GM12874 (cell line): ENCODE data around the gene GARS1.

Experiments used
- TF ChIP-seq, protein P1 (sequence below): IDR thresholded peaks from 2 replicates; pipeline ENCODE4 v1.5.1; 2011; ENCODE audit warnings: low read depth, mild to moderate bottlenecking, control low read depth, low read length, moderate library complexity; ENCODE audit not compliant: insufficient read depth

Gene GARS1

DNA sequence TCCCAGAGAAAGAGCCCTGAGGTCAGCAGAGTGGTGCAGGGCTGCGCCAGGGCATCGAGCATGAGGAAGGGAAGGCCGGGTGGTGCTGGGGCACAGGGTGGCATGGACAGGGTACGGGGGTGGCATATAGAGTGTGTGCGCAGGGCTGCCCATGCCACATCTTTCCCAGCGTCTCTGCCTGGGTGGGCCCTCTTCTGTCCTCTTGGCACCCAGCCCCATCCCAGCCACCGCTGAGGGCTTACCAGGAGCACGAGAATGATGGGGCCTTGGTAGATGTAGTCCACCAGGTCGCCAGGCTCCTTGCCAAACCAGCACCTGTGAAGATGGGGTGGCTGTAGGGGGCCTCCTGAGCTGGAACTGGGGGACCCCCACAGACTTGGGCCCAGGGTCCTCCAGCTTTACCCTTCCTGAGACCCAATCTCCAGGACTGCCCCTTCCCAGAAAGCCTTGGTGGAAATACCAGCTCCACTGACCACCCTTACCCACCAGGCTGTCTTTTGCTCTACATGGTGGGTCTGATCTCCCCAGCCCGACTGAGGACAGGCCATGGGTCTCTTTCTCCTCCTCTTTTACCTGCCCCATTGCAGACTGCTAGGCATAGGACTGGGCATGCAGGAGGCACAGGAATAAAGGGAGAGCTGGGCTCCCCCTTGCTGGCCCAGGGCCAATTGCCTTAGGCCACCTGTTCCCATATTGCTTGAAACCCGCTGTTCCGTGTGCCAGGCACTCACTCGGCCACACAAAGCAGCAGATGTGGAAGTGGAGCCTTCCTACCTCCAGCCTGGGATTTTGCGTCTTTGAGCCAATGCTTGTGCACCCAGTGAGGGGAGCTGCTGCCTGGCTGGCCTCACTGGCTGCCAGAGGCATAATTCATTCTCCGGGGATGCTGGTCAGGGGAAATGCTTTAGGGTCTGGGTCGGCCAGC, 65.9 kb downstream of the GARS1 start:
- TF ChIP-seq, protein P1, sequence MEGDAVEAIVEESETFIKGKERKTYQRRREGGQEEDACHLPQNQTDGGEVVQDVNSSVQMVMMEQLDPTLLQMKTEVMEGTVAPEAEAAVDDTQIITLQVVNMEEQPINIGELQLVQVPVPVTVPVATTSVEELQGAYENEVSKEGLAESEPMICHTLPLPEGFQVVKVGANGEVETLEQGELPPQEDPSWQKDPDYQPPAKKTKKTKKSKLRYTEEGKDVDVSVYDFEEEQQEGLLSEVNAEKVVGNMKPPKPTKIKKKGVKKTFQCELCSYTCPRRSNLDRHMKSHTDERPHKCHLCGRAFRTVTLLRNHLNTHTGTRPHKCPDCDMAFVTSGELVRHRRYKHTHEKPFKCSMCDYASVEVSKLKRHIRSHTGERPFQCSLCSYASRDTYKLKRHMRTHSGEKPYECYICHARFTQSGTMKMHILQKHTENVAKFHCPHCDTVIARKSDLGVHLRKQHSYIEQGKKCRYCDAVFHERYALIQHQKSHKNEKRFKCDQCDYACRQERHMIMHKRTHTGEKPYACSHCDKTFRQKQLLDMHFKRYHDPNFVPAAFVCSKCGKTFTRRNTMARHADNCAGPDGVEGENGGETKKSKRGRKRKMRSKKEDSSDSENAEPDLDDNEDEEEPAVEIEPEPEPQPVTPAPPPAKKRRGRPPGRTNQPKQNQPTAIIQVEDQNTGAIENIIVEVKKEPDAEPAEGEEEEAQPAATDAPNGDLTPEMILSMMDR, result no peak

DNA sequence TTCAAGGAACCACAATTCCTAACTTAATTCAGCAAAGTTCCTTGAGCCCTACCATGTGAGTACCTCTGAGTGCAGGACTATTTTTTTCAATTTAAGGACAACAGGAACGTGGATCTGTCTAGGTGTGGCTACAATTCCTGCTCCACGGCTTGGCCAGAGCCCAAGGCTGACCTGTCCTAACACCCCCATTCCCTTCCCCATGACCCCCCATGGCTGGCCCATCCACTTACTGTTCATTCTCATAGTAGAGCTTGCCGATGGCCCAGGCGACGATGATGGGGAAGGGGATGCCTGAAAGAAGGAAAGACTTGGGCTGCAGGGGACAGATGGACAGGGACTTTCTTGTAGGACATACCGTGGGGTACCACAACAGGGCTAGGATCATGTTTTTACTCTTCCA, 67.2 kb downstream of the GARS1 start:
- TF ChIP-seq, protein P1, result no peak

DNA sequence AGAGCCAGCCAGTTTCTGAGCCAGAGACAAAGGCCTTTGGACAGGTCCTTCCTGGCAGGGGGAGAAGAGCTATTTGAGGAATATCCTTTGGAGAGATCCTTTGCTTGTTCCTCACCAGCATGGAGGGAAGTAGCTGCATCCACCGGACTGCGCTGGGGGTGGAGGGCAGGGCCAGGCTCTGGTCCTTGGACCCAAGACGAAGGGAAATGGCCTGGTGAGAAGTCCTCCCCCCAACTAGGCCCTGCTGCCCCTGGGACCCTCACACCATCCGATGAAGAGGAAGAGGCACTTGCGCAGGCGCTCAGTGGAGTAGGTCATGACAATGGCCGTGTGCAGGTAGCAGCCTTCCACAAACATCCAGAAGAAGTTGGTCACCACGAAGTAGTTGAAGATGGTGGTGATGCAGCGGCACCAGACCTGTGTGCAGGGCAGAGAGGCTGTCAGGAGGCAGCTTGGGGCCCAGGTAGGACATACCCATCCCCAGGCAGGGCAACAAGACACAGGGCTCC, 67.8 kb downstream of the GARS1 start:
- TF ChIP-seq, protein P1, result no peak

DNA sequence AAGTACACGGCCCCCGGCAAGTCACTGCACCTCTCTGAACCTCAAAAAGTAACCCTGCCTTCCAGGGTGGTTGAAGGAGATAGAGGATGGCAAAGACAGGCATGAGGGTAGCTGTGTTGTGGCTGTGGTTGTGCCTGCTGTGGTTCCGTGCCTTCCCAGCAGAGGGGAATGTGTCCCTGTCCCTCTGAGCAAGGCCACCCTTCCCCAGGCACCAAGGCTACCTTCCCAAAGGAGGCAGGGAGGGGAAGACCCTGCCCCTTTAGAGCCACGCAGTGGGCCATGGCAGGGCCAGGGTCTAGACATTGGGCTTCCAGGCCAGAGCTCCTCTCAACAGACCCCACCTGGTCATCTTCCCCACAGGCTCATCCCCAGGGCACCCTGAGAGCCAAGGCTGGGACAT, 68.7 kb downstream of the GARS1 start:
- TF ChIP-seq, protein P1, result no peak

DNA sequence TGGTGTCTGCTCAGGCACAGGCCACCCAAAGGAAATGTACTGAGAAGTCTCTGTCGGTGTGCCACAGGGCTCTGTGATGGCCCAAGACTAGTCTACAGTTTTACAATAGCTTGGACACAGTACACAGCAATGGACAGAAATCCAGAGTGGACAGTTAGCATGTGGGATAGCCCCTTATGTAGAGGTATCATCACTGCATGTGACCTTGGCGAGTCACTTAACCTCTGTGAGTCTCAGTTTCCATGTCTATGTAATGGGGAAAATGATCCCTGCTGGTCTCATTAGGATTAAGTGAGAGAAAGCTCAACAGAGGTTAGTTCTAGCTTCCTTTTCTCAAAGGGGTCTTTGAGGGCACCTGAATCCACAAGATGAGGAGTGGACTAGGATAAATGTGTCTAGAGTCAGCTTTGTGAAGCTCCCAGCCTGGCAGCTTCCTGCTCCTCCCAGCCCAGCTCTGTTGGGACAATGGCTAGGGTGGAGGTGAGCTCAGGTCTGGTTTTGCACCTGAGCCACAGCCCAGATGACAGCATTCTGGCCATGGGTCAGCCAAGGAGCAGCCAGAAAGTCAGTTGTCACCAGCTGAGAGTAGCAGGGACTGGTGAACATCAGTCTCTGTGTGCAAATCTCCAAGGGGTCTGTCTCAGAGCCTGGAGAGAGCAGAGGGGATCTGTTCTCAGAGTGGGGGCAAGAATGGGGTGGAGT, 69.7 kb downstream of the GARS1 start:
- TF ChIP-seq, protein P1, result no peak

DNA sequence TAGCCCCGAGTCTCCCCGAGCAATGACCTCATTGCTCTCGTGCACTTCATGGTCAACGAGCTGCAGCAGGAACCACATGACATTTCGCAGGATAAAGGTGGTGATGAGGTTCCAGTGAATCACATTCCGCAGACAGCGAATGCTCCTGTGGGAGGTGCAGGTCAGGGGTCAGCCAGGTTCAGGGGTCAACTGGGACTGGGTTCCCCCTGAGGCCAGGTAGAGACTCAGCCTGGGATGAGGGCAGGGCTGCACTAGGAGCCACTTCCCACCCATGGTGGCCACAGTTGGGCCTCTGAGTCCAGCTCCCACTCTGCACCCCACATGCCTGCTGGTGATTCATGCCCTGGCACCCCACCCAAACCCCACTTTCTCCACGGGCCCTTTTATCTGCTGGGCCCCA, 70.4 kb downstream of the GARS1 start:
- TF ChIP-seq, protein P1, result no peak

DNA sequence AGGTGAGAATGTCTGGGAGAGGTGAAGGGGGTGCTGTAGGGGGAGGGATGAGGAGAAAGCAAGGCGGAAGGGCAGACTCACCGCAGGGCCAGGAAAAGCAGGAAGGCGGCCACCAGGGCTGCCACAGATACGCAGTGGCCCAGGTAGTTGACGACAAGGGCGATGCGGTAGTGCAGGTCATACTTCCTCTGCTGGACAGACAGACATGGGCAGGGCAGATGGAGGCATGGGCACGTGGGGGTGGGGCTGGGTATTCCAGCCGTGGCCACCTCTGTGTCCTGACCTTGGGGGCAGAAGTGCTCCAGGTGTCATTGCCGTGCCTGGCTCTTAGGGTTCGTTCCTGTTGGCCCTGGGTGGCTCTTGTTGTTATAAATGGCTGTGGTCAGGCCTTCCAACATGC, 70.8 kb downstream of the GARS1 start:
- TF ChIP-seq, protein P1, result no peak
